ENCODE measurements around the gene TRPV3. TPM values are rescaled to one million over a fixed set of nuclear protein-coding genes. Genes with fewer than 3 reads are reported as not detected.

TRPV3 gene
- total RNA-seq, 4 donors from 2014 or later: 4.2 to 21.4 (median 9.7) TPM

DNA sequence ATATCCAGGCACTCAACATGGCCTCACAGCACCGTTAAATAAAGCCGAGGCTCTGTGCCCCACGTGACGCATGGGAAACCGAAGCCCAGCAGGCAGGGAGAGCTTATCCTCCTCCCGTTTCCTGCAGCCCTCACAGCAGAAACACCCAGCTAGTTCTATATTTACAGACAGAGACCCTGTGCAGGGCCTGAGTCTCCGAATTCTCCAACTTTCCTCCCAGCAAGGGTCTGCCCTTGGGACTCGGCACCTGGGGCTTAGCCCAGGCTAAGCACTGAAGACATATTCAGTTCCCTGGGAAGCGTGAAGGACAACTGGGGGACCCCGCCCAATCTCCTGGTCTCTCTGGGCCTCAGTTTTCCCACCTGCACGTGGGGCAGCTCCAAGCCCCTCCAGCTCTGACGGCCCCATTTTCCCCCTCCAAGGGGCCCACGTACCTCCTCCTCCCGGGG, 29.2 kb downstream of the TRPV3 start:
- Histone ChIP-seq H3K4me3 (peak overlapping the region in 3 of 4 donors; percentile 9 to 41 (median 21)), H3K27me3 (no peaks in the 10 kb centered on the region), H3K9me3 (no peaks in the 10 kb centered on the region), H3K27ac (peak overlapping the region; percentile 67 to 96 (median 84)), H3K4me1 (peaks cover 0 to 50% (median 16%) of the 10 kb centered on the region in 4 donors), H3K36me3 (peaks cover 0 to 26% (median 0%) of the 10 kb centered on the region in 3 donors)
- WGBS, 2 donors: 48 to 49% methylated on average over 14 of the region's 14 CpGs
- TF ChIP-seq EP300 (IDR thresholded peaks at IDR 0.05) (no peak), POLR2A (IDR thresholded peaks at IDR 0.05) (no peak)
- TF ChIP-seq, protein P1, sequence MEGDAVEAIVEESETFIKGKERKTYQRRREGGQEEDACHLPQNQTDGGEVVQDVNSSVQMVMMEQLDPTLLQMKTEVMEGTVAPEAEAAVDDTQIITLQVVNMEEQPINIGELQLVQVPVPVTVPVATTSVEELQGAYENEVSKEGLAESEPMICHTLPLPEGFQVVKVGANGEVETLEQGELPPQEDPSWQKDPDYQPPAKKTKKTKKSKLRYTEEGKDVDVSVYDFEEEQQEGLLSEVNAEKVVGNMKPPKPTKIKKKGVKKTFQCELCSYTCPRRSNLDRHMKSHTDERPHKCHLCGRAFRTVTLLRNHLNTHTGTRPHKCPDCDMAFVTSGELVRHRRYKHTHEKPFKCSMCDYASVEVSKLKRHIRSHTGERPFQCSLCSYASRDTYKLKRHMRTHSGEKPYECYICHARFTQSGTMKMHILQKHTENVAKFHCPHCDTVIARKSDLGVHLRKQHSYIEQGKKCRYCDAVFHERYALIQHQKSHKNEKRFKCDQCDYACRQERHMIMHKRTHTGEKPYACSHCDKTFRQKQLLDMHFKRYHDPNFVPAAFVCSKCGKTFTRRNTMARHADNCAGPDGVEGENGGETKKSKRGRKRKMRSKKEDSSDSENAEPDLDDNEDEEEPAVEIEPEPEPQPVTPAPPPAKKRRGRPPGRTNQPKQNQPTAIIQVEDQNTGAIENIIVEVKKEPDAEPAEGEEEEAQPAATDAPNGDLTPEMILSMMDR (IDR thresholded peaks at IDR 0.05): no peak
- DNase-seq (ENCODE audit: low spot score in 2 of 2): no peak

DNA sequence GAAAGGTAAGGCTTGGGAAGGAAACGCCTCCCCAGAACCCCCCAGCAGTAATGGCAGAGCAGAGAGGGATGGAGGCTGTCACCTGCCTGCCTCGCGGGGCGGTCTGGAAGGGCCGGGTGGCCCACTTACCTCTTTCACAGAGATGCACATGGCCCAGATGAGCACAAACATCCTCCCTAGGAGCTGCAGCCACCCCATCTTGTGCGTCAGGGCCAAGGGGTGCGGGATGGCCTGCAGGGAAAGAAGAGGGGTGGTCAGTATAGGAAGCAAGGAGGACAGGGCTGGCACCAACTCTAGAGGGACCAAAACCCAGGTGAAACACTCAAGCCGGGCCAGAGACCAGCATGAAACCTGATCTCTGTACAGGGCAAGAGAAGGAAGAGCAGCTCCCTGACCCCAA, 29.7 kb downstream of the TRPV3 start:
- Histone ChIP-seq H3K4me1 (peaks cover 0 to 50% (median 16%) of the 10 kb centered on the region in 4 donors), H3K9me3 (no peaks in the 10 kb centered on the region), H3K27me3 (no peaks in the 10 kb centered on the region), H3K27ac (peak overlapping the region in 3 of 4 donors; percentile 80 to 96 (median 88)), H3K36me3 (peaks cover 0 to 26% (median 0%) of the 10 kb centered on the region in 3 donors), H3K4me3 (peak overlapping the region in 1 of 4 donors; percentile 41)
- TF ChIP-seq EP300 (IDR thresholded peaks at IDR 0.05) (no peak), POLR2A (IDR thresholded peaks at IDR 0.05) (no peak)
- TF ChIP-seq, protein P1 (IDR thresholded peaks at IDR 0.05): no peak
- whole genome bisulfite sequencing, 2 donors: 91 to 95% methylated on average over 8 of the region's 8 CpGs
- no peak for DNase-seq (ENCODE audit: low spot score in 2 of 2)

DNA sequence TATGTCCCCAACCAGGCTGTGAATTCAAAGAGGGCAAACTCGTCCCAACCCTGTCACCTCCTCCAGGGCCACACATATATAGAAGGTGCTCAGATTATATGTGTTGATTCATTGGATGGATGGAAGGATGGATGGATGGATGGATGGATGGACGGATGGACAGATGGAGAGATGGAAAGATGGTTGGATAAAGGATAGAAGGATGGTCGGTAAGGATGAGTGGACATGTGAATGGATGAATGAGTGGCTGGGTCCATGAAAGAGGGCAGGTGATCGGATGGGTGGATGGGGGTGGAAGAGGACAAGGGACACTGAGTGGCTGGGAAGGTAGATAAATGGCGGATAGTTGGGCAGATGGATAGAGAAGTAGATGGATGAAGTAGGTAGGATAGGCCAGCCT, 30.1 kb downstream of the TRPV3 start:
- Histone ChIP-seq H3K4me1 (peaks cover 0 to 47% (median 16%) of the 10 kb centered on the region in 4 donors), H3K27me3 (no peaks in the 10 kb centered on the region), H3K36me3 (peaks cover 0 to 26% (median 0%) of the 10 kb centered on the region in 3 donors), H3K4me3 (no peak overlapping the region), H3K27ac (peak overlapping the region in 2 of 4 donors; percentile 88 to 96), H3K9me3 (no peaks in the 10 kb centered on the region)
- TF ChIP-seq EP300 (IDR thresholded peaks at IDR 0.05) (no peak), POLR2A (IDR thresholded peaks at IDR 0.05) (no peak)
- TF ChIP-seq, protein P1 (IDR thresholded peaks at IDR 0.05): no peak
- DNase-seq (ENCODE audit: low spot score in 2 of 2): no peak
- 93 to 97% methylated on average over 5 of the region's 5 CpGs for WGBS, 2 donors

DNA sequence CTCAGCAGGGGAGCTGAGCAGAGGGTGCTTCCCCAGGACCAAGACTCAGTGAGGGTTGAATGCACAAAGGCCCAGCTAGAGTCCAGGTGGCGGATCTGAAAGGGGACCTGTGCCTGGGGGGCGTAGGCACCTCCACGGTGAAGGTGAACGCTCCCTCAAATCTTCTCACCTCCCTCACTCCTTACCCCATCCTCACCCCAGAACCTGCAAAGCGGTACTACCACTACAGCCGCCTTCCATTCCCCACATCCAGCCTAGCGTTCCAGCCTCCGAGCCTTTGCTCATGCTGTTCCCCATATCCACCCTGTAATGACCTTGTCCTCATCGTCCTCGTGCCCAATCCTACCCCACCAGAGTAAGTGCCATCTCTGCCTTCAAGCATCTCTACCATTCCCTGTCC, 30.6 kb downstream of the TRPV3 start:
- H3K9me3 ChIP-seq: no peaks in the 10 kb centered on the region
- no peaks in the 10 kb centered on the region for H3K27me3 ChIP-seq
- peak overlapping the region in 1 of 4 donors; percentile 44 for H3K27ac ChIP-seq
- TF ChIP-seq, protein P1 (IDR thresholded peaks at IDR 0.05): no peak
- no peak for TF ChIP-seq POLR2A (IDR thresholded peaks at IDR 0.05)
- TF ChIP-seq EP300 (IDR thresholded peaks at IDR 0.05): no peak
- no peak overlapping the region for H3K4me3 ChIP-seq
- no peak for DNase-seq (ENCODE audit: low spot score in 2 of 2)
- WGBS, 2 donors: 86 to 97% methylated on average over 10 of the region's 10 CpGs
- H3K4me1 ChIP-seq: peaks cover 0 to 42% (median 14%) of the 10 kb centered on the region in 4 donors
- peaks cover 0 to 26% (median 0%) of the 10 kb centered on the region in 3 donors for H3K36me3 ChIP-seq

DNA sequence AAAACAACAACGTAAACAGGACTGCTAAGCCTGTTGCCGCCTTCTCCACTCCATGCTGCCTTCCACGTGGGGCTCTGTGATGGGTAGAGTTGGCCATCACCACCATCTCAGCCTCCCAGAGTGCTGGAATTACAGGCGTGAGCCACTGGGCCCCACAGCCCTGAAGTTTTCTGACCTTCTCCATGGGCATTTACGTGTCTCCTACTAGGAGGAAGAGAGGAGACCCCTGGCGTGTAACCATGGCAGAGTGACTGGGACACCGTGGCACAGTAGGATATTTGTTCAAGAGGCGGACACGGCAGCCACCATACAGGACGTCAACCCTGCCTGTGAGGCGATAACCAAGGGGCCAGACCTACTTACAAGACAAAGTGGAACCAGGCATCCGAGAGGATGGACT, 31.1 kb downstream of the TRPV3 start:
- whole genome bisulfite sequencing, 2 donors: 81 to 85% methylated on average over 12 of the region's 12 CpGs
- no peak for DNase-seq (ENCODE audit: low spot score in 2 of 2)

More for the DNA sequence above, 31.1 kb downstream of the TRPV3 start:
- H3K4me3 ChIP-seq: no peak overlapping the region
- H3K4me1 ChIP-seq: peaks cover 0 to 39% (median 14%) of the 10 kb centered on the region in 4 donors
- no peaks in the 10 kb centered on the region for H3K9me3 ChIP-seq
- H3K36me3 ChIP-seq: peaks cover 0 to 26% (median 0%) of the 10 kb centered on the region in 3 donors
- no peaks in the 10 kb centered on the region for H3K27me3 ChIP-seq
- TF ChIP-seq, protein P1 (IDR thresholded peaks at IDR 0.05): no peak
- TF ChIP-seq EP300 (IDR thresholded peaks at IDR 0.05): no peak
- no peak for TF ChIP-seq POLR2A (IDR thresholded peaks at IDR 0.05)
- H3K27ac ChIP-seq: peak overlapping the region in 1 of 4 donors; percentile 44
